NCI-H226 (cell line): Measurements from ENCODE around the gene DYNC1LI1.

ENCODE experiments used
- DNase-seq: peaks from one replicate; pipeline ENCODE4 v3.0.0-alpha.2; 2015

DYNC1LI1 gene

DNA sequence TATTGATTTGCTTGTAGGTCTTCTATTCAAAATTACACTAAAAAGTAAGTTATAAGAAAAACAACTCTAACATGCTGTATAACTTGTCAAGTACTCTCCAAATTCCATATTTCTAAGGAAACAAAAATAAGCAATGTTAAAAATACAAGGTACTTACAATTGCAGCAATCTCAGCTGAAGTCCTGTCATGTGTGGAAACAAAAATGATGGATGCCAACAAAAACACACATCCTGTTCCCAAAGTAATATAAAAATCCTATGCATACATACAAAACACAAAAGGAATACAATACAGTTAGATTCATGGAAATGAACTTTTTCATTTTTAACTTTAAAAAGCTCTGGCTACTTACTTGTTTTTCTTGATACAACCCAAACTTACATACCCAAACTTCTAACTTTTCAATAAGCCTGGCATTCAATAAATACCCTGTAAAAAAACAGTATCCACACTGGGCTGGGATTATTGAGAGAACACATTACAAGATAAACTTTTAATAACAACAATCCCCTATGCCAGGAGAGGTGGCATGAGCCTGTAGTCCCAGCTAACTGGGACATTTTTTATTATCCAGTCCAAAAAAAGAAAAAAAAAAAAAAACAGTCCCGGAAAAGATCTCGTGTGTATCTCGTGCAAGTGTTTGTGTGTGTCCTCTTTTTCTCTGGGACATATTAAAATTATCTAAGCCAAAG is 82.7 kb downstream of the DYNC1LI1 start:
- DNase-seq = no peak

DNA sequence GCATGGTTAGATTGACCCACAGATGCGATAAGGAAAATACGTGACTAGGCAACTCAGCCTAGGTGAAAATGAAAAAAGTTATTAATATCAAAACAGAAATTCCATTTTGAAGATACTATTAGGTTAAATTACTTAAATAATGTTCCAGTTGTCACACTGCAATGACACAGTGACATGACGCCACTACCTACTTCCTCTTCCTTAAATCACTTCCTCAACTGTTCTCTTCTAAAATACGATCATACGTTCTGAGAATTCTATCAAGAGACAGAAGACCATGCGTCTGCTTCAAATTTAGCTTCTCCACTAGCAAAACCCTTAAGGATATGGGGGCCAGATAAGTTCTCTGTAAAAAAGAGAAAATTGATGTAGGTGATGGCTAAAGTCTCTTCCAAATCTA is 86.2 kb downstream of the DYNC1LI1 start:
- DNase-seq = no peak

DNA sequence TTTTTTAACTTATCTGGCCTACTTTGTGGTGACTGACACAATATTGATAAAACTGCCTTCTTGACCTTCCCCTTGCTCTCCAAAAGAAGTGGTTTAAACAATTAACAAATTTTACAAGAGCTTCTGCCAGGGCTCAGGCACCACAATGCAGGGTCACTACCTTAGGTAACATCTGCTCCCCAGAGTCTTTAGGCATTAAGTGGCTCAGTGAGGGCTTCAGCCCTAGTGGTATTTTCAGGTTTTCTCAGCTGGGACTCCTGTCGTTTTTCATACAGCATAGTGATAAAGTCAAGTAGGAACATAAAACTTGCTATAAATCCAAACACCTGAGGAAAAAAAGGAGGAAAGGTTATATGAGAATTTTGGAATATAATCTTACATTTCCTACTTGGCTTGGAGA is 86.9 kb downstream of the DYNC1LI1 start:
- DNase-seq = no peak

DNA sequence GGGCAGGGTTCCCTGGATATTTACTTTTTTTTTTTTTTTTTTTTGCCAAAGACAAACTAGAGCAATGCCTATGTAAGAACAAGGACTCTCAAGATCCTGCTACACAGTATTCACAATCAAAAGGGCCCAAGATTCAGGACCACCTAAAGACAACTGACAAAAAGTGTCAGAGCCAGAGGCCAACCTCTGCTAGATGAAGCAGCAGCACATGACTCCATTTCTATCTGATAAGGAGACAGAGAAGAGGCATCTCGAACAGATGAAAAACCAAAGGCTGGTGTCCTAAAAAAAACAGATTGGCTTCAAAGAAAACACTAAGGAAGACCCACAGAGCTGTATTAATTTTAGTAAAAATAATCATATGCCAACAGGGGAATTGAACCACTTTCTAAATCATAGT is 88.0 kb downstream of the DYNC1LI1 start:
- no peak for DNase-seq

DNA sequence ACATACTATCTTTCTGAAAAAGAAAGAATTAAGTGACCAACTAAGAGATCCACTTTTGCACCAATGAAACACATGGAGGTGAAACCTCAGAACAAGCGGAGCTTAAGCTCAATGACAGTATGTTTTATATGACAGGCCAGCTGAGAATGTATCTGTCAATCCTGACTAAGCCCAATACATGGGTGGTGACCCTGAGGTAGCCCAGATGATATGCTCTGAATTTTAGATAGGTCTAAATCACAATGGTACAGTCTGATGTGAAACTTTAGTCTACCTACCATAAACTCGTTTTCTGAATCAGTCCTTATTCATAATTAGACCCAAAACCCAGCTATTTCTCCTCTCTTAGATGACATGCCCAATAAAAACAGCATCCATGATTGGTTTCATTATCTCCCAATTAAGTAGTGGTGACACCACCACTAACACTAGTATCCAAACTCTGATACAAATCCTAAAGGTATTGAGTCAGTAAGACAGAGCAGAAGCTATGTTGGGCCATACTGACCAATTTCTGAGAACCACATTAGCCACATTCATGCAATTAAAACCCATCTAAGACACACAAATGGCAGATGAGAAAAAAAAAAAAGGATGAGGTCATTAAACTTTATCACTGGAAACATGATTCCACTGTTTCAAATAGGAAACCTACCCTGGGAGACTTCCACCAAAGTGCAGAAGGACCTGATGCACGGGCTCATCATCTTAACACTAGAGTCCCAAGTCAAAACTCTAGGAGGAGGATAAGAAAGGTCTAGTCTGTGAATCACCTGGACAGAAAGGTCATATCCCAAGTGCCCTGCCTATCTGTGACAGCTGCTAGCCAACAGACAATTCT is 88.6 kb downstream of the DYNC1LI1 start:
- no peak for DNase-seq

DNA sequence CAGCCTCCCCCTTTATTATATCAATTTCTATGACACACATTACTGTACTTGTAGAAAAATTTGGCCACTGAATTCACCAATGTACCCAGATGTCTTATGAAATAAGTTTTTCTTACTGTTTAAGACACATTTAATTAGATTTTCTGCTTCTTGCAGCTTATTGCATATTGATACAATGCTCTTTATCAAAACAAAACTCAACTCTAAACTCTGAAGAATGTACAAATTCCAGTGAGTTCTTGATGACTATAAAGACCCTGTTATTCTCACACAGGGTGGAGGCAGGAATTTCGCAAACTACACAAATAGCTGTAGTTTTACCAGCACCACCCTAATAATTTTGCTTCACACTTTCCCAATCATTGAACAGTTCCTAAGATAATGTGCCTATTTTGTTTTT is 90.1 kb downstream of the DYNC1LI1 start:
- no peak for DNase-seq
